ENCODE measurements around the gene IRF7.
A peak's percentile ranks its signal among the peaks of the same experiment; 100 is the strongest.

- peak in 1 of 4 experiments; percentile 31 for TF ChIP-seq CTCF (IDR thresholded peaks at IDR 0.05)
- peak; percentile 76 for TF ChIP-seq POLR2AphosphoS5 (IDR thresholded peaks at IDR 0.05)
Observed at GRCh38 chr11:575996-576768, 39.6 kb downstream of the IRF7 start, which contains the start of gene PHRF1.
